D721Med (cell line): ENCODE data around the gene CIAO3.

Experiments used
- DNase-seq: peaks from one replicate; pipeline ENCODE4 v3.0.0; 2011; ENCODE audit warnings: low spot score; ENCODE audit not compliant: insufficient read length
- FAIRE-seq: peaks from 2 replicates; lab custom pipeline; 2011; peaks lifted over from hg19 to GRCh38; lab: Jason Lieb, UNC
- TF ChIP-seq, protein P1 (sequence below): IDR thresholded peaks from 2 replicates; pipeline ENCODE4 v1.5.1; 2012; ENCODE audit warnings: mild to moderate bottlenecking, control low read depth; ENCODE audit not compliant: insufficient read depth; ENCODE audit errors: missing control alignments

The CIAO3 gene

DNA sequence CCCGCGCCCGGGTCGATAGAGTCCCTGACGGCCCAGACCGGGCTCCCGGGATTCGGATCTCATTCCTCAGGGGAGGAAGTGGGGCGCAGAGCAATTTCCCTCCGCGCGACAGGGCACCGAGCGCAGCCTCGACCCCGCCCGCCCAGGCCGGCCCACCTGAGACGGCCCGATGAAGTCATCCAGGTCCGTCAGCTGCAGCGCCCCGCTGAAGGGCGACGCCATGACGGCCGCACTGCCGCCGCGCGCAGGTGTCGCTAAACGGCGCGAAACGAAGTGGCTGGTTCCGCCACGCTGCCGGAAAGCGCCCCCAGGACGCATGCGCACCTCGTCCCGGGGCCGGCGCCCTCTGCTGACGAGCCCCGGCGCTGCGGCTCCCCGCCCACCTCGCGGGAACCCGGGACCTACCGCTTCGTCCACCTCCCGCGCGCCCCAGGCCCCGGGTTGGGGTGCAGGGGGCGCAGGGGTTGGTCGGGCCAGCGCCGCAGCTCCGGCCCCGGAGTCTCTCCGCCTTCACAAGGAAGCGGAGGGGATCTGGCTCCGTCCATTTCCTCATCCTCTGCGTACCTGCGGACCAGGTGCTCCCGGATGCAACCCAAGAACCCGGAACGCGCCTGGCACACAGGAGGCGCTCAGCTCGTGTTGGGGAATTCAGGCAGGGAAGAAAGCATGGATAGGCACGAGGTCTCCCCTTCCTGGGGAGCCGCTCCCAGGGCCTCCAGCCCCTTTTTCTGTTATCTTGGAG lies at the start of gene CIAO3:
Gene CIAO3 (minus strand): TSS at position 234 of the 742 bp plus-strand sequence. CDS start 12 bp downstream, at position 222.
- no peak for FAIRE-seq
- peak; percentile 93 for DNase-seq
- TF ChIP-seq, protein P1, sequence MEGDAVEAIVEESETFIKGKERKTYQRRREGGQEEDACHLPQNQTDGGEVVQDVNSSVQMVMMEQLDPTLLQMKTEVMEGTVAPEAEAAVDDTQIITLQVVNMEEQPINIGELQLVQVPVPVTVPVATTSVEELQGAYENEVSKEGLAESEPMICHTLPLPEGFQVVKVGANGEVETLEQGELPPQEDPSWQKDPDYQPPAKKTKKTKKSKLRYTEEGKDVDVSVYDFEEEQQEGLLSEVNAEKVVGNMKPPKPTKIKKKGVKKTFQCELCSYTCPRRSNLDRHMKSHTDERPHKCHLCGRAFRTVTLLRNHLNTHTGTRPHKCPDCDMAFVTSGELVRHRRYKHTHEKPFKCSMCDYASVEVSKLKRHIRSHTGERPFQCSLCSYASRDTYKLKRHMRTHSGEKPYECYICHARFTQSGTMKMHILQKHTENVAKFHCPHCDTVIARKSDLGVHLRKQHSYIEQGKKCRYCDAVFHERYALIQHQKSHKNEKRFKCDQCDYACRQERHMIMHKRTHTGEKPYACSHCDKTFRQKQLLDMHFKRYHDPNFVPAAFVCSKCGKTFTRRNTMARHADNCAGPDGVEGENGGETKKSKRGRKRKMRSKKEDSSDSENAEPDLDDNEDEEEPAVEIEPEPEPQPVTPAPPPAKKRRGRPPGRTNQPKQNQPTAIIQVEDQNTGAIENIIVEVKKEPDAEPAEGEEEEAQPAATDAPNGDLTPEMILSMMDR, result peak; percentile 68

DNA sequence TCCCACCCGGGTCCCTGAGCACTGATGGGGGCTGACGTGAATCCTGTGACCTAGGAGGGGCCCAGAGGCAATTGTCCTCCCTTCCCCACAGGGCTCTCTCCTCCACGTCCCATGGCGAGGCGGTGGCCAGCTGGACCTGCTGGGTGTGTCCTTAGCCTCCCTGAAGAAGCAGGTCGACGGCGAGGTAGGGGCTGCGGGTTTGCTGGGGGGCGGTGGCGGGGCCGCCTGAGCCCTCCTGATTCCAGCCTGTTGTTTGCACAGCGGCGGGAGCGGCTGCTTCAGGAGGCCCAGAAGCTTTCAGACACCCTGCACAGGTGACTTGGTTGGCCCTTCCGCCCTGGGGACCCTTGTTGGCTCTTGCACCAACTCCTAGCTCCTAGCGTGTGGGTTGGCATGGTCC lies 49.3 kb upstream of the CIAO3 start:
- TF ChIP-seq, protein P1, result no peak
- FAIRE-seq (no peak), DNase-seq (no peak)

DNA sequence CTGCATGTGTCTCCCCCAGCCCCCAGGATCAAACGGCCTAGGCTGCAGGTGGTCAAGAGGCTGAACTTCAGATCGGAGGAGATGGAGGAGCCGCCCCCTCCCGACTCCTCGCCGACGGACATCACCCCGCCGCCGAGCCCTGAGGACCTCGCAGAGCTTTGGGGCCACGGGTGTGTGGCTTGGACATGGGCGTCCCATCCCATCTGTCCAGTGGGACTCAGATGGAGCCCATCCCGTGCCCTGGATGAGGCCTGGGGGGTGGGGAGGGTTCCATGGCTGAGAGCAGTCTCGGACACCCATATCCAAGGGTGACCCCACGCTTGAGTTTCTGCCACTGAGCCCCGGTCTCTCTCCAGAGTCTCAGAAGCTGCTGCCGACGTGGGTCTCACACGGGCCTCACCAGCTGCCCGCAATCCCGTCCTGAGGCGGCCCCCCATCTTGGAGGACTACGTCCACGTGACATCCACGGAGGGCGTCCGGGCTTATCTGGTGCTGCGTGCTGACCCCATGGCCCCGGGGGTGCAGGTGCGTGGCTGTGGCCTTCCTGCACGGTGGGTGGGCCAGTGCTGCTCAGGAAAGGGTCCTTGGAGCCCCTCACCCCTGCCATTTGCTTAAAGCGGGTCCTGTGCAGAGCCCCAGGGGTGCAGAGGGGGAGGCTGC lies 48.5 kb upstream of the CIAO3 start:
- TF ChIP-seq, protein P1, result no peak
- FAIRE-seq, result no peak
- DNase-seq, result no peak

DNA sequence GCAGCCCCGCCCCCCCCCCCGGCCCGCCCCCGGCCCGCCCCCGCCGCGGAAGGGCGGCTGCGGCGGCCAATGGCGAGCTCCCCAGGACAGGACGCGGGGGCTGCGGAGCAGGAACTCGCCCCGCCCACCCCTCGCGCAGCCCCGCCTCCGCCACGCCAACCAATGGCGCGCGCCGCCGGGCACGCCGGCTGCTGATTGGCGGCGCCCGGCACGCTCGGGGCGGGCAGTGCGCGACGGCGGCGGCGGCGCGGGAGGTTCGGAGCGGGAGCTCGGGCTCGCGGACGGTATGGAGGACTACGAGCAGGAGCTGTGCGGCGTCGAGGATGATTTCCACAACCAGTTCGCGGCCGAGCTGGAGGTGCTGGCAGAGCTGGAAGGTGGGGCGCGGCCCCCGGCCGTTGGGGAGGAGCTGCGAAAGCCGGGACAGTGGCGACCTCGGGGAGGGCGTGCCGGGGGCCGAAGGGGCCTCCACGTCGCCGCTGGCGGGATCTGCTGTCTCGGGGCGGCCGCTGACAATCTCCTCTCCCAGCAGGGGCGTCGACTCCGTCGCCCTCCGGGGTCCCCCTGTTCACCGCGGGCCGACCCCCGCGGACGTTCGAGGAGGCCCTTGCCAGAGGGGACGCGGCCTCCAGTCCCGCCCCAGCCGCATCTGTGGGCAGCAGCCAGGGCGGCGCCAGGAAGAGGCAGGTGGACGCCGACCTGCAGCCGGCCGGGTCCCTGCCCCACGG lies 47.8 kb upstream of the CIAO3 start, which contains the start of gene CHTF18:
Gene CHTF18 (plus strand): TSS at position 222 of the 728 bp plus-strand sequence. CDS start 65 bp downstream, at position 287.
- no peak for FAIRE-seq
- TF ChIP-seq, protein P1, result no peak

DNA sequence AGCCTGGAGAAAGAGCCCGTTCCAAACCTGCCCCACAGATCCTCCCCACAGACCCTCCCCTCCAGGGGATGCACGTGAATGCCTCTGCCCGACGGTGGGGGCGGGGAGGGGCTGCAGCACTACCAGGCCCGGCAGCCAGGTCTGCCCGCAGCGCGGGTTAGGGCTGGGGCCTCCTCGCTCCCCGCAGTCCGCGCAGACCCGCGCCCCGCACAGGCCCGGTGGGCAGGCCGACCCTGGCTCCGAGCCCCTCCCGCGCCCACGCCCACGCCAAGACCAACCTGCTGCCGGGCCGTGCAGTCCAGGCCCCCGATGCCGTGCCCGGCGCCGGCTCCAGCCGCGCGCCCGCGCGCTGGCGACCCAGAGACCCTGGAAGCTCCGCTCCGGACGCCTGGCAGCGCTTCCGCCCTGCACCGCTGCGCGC lies 47.2 kb upstream of the CIAO3 start, which contains the start of gene RPUSD1:
Gene RPUSD1 (minus strand): TSS at position 404 of the 421 bp plus-strand sequence. CDS start 644 bp downstream, outside the sequence.
- DNase-seq (no peak), FAIRE-seq (no peak)
- TF ChIP-seq, protein P1, result no peak

More for the DNA sequence above, 47.8 kb upstream of the CIAO3 start, which contains the start of gene CHTF18:
- DNase-seq, result peak; percentile 99

DNA sequence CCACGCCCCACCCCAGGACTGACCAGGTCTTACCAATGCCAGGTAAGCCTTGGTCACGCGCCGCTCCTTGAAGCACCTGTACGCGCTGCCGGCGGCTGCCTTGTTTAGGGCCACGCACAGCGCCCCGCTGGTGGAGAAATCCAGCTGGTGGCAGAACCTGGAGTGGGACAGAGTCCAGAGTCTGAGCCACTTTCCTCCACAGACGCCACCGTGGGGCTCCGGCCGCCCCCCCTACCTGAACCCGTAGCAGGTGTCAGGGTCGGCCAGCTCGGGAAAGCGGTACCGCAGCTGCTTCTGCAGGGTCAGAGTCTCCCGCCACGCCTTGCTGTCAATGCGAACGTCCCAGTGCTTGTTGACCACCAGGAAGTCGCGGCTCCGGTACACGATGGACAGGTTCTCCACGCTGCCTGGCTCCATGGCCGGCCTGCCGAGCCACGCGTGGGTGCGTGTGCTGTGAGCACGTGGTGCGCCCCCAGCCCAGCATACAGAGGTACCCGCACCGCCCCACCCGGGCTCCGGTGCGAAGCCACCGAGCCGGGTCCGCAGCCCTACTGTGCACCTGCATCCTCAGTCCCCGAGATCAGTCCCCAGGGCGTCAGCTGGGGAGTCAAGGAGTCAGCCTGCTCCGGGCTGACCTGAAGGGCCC lies 46.6 kb upstream of the CIAO3 start:
- no peak for DNase-seq
- FAIRE-seq, result no peak

More for the DNA sequence above, 46.6 kb upstream of the CIAO3 start:
- TF ChIP-seq, protein P1, result no peak
